Stimulated activated naive CD8-positive, alpha-beta T cell treated with anti-CD3 and anti-CD28 coated beads, Interleukin-15, amount 100 ng/mL, for 72 hours (primary cell): ENCODE data around the gene LYZ.

Experiments
- ATAC-seq: fragments of 150-1000 bp; cut with Tn5 transposase; 2 replicates; pipeline ENCODE4 v1.10.0; 2021; ENCODE audit warnings: mild to moderate bottlenecking, moderate library complexity
- DNase-seq, 2 donors: peaks; one replicate each; pipeline ENCODE4 v3.0.0; 2021 to 2022
- H3K27ac Mint-ChIP-seq, 2 donors: one replicate each; pipeline ENCODE4 v1.8.0; 2022; ENCODE audit warnings: mild to moderate bottlenecking in 2 of 2, mixed read lengths in 2 of 2, moderate library complexity in 2 of 2
- H3K27me3 Mint-ChIP-seq: one replicate; pipeline ENCODE4 v1.8.0; 2022; ENCODE audit warnings: mixed read lengths
- H3K4me1 Mint-ChIP-seq: one replicate; pipeline ENCODE4 v1.8.0; 2022; ENCODE audit warnings: mild to moderate bottlenecking, mixed read lengths
- H3K4me3 Mint-ChIP-seq, 2 donors: one replicate each; pipeline ENCODE4 v1.8.0; 2022; ENCODE audit warnings: mild to moderate bottlenecking in 2 of 2, mixed read lengths in 2 of 2, moderate library complexity in 1 of 2
- H3K9me3 Mint-ChIP-seq, 2 donors: one replicate each; pipeline ENCODE4 v1.8.0; 2022; ENCODE audit warnings: mixed read lengths in 2 of 2

LYZ gene

GRCh38 chr12:69351462-69352236 lies 3.5 kb downstream of the LYZ start:
- ATAC-seq, result no peak
- DNase-seq, result no peak
- no peaks in the 10 kb centered on the region for H3K27me3 Mint-ChIP-seq
- H3K27ac Mint-ChIP-seq, result no peak overlapping the region
- H3K4me3 Mint-ChIP-seq, result no peak overlapping the region
- H3K9me3 Mint-ChIP-seq, result no peaks in the 10 kb centered on the region
- H3K4me1 Mint-ChIP-seq, result no peaks in the 10 kb centered on the region

- H3K9me3 Mint-ChIP-seq, result no peaks in the 10 kb centered on the region
- no peak overlapping the region for H3K4me3 Mint-ChIP-seq
- DNase-seq, result no peak
- H3K27ac Mint-ChIP-seq, result no peak overlapping the region
- H3K4me1 Mint-ChIP-seq, result peaks cover 5% of the 10 kb centered on the region
- H3K27me3 Mint-ChIP-seq, result no peaks in the 10 kb centered on the region
- no peak for ATAC-seq
Measured at GRCh38 chr12:69352904-69353303, 4.7 kb downstream of the LYZ start.

GRCh38 chr12:69354172-69354555 lies 6.0 kb downstream of the LYZ start:
- no peak overlapping the region for H3K27ac Mint-ChIP-seq
- H3K9me3 Mint-ChIP-seq, result no peaks in the 10 kb centered on the region
- H3K4me3 Mint-ChIP-seq, result no peak overlapping the region
- ATAC-seq, result no peak
- H3K4me1 Mint-ChIP-seq, result peaks cover 11% of the 10 kb centered on the region
- DNase-seq, result no peak
- no peaks in the 10 kb centered on the region for H3K27me3 Mint-ChIP-seq

GRCh38 chr12:69354556-69355187 lies 6.5 kb downstream of the LYZ start:
- H3K27me3 Mint-ChIP-seq, result no peaks in the 10 kb centered on the region
- H3K4me1 Mint-ChIP-seq, result peaks cover 16% of the 10 kb centered on the region
- no peak for ATAC-seq
- DNase-seq, result no peak
- no peaks in the 10 kb centered on the region for H3K9me3 Mint-ChIP-seq
- H3K4me3 Mint-ChIP-seq, result no peak overlapping the region
- no peak overlapping the region for H3K27ac Mint-ChIP-seq

GRCh38 chr12:69355363-69356028 lies 7.3 kb downstream of the LYZ start:
- ATAC-seq (no peak), DNase-seq (no peak)
- Mint-ChIP-seq H3K4me1 (peaks cover 21% of the 10 kb centered on the region), H3K4me3 (no peak overlapping the region), H3K27ac (no peak overlapping the region), H3K9me3 (no peaks in the 10 kb centered on the region), H3K27me3 (no peaks in the 10 kb centered on the region)

GRCh38 chr12:69359531-69360347 lies 11.6 kb downstream of the LYZ start, which contains the start of gene YEATS4:
TSS of gene YEATS4 (plus strand) at chr12:69359743. CDS start at chr12:69359973, 230 bp downstream.
- Mint-ChIP-seq H3K9me3 (no peaks in the 10 kb centered on the region), H3K4me1 (peaks cover 27% of the 10 kb centered on the region), H3K27me3 (no peaks in the 10 kb centered on the region), H3K27ac (peak within 1 kb of the TSS; percentile 97 to 99), H3K4me3 (peak within 1 kb of the TSS; percentile 89 to 92)
- peak; percentile 83 to 95 for DNase-seq
- ATAC-seq, result peak; percentile 88

- DNase-seq (no peak), ATAC-seq (no peak)
- Mint-ChIP-seq H3K27ac (peak overlapping the region; percentile 97 to 99), H3K9me3 (no peaks in the 10 kb centered on the region), H3K4me1 (peaks cover 27% of the 10 kb centered on the region), H3K4me3 (peak overlapping the region; percentile 89 to 92), H3K27me3 (no peaks in the 10 kb centered on the region)
Measured at GRCh38 chr12:69360348-69360672, 12.1 kb downstream of the LYZ start.

GRCh38 chr12:69366796-69367195 lies 18.6 kb downstream of the LYZ start:
- no peak overlapping the region for H3K27ac Mint-ChIP-seq
- no peak overlapping the region for H3K4me3 Mint-ChIP-seq
- peaks cover 20% of the 10 kb centered on the region for H3K4me1 Mint-ChIP-seq
- H3K27me3 Mint-ChIP-seq, result no peaks in the 10 kb centered on the region
- DNase-seq (no peak), ATAC-seq (no peak)
- no peaks in the 10 kb centered on the region for H3K9me3 Mint-ChIP-seq

GRCh38 chr12:69368171-69368570 lies 20.0 kb downstream of the LYZ start:
- Mint-ChIP-seq H3K9me3 (no peaks in the 10 kb centered on the region), H3K4me3 (no peak overlapping the region), H3K27ac (no peak overlapping the region), H3K27me3 (no peaks in the 10 kb centered on the region), H3K4me1 (peaks cover 20% of the 10 kb centered on the region)
- ATAC-seq (no peak), DNase-seq (no peak)

GRCh38 chr12:69383074-69383473 lies 34.9 kb downstream of the LYZ start:
- DNase-seq (no peak), ATAC-seq (no peak)
- no peak overlapping the region for H3K4me3 Mint-ChIP-seq
- H3K9me3 Mint-ChIP-seq, result no peaks in the 10 kb centered on the region
- H3K27ac Mint-ChIP-seq, result peak overlapping the region in 1 of 2 donors; percentile 37
- H3K4me1 Mint-ChIP-seq, result no peaks in the 10 kb centered on the region
- no peaks in the 10 kb centered on the region for H3K27me3 Mint-ChIP-seq

GRCh38 chr12:69385038-69385437 lies 36.9 kb downstream of the LYZ start:
- ATAC-seq (no peak), DNase-seq (no peak)
- Mint-ChIP-seq H3K4me3 (no peak overlapping the region), H3K9me3 (no peaks in the 10 kb centered on the region), H3K4me1 (no peaks in the 10 kb centered on the region), H3K27me3 (no peaks in the 10 kb centered on the region), H3K27ac (no peak overlapping the region)

- Mint-ChIP-seq H3K27me3 (no peaks in the 10 kb centered on the region), H3K9me3 (no peaks in the 10 kb centered on the region), H3K4me1 (no peaks in the 10 kb centered on the region), H3K27ac (no peak overlapping the region), H3K4me3 (no peak overlapping the region)
- DNase-seq (no peak), ATAC-seq (no peak)
Measured at GRCh38 chr12:69386921-69387320, 38.7 kb downstream of the LYZ start.

- DNase-seq (no peak), ATAC-seq (no peak)
- Mint-ChIP-seq H3K27ac (no peak overlapping the region), H3K9me3 (no peaks in the 10 kb centered on the region), H3K4me3 (no peak overlapping the region), H3K27me3 (no peaks in the 10 kb centered on the region), H3K4me1 (no peaks in the 10 kb centered on the region)
Measured at GRCh38 chr12:69388371-69388770, 40.2 kb downstream of the LYZ start.

- no peak for DNase-seq
Measured at GRCh38 chr12:69389831-69390230, 41.6 kb downstream of the LYZ start.

GRCh38 chr12:69392179-69392928 lies 44.2 kb downstream of the LYZ start:
- Mint-ChIP-seq H3K9me3 (peaks cover 8 to 14% of the 10 kb centered on the region in 2 donors), H3K4me3 (no peak overlapping the region), H3K27ac (no peak overlapping the region), H3K4me1 (no peaks in the 10 kb centered on the region), H3K27me3 (no peaks in the 10 kb centered on the region)
- DNase-seq (no peak), ATAC-seq (no peak)

More at GRCh38 chr12:69389831-69390230, 41.6 kb downstream of the LYZ start:
- H3K4me3 Mint-ChIP-seq, result no peak overlapping the region
- H3K27ac Mint-ChIP-seq, result no peak overlapping the region
- H3K9me3 Mint-ChIP-seq, result no peaks in the 10 kb centered on the region
- ATAC-seq, result no peak
- no peaks in the 10 kb centered on the region for H3K4me1 Mint-ChIP-seq
- no peaks in the 10 kb centered on the region for H3K27me3 Mint-ChIP-seq
